T-cell (primary cell): Measurements from ENCODE around the gene MTA3. TPM values are rescaled to one million over a fixed set of nuclear protein-coding genes. Genes with fewer than 3 reads are reported as not detected.

Experiments
- ATAC-seq, 4 experiments: fragments of 200-7000 bp in 3 of 4; fragments of 150-1000 bp in 1 of 4; cut with Tn5 transposase; replicated peaks in 1 of 4; 1 replicate in 3 of 4; 2 replicates in 1 of 4; pipeline ENCODE4 v1.10.0; 2021; ENCODE audit warnings: moderate library complexity in 3 of 4, mild to moderate bottlenecking in 2 of 4, moderate number of reproducible peaks in 1 of 4
- CTCF ChIA-PET, 2 donors: fragments of 300-600 bp; sonication (Branson Sonifier 250); formaldehyde crosslinking; loops; one replicate each; lab custom pipeline; 2022; ENCODE audit warnings: antibody characterized with exemption in 2 of 2; lab: Charles Lee
- POLR2A ChIA-PET, 2 donors: fragments of 300-600 bp; sonication (Branson Sonifier 250); formaldehyde crosslinking; loops; one replicate each; lab custom pipeline; 2022; ENCODE audit warnings: antibody characterized with exemption in 2 of 2; lab: Charles Lee
- DNase-seq, 35 experiments: peaks; one replicate each; pipeline versions ENCODE4 v3.0.0 to v3.0.0-alpha.2; 2013 to 2023
- H3K27ac ChIP-seq: one replicate; pipeline ENCODE4 v1.5.1; 2013; ENCODE audit warnings: low read length
- H3K27me3 ChIP-seq, 2 experiments: replicated peaks in 1 of 2; 1 replicate in 1 of 2; 2 replicates in 1 of 2; pipeline versions ENCODE4 v1.6.1 to v1.7.0; 2013; ENCODE audit warnings: low read length in 1 of 2, mixed read lengths in 1 of 2; ENCODE audit not compliant: control insufficient read depth in 2 of 2, insufficient read depth in 2 of 2; ENCODE audit errors: extremely low read depth in 1 of 2
- H3K36me3 ChIP-seq, 2 donors: 1 replicate in 1 of 2; 2 replicates in 1 of 2; pipeline versions ENCODE4 v1.6.1 to v1.7.0; 2013; ENCODE audit warnings: low read length in 1 of 2; ENCODE audit not compliant: control insufficient read depth in 2 of 2, insufficient read depth in 1 of 2; ENCODE audit errors: extremely low read depth in 1 of 2
- H3K4me1 ChIP-seq, 2 experiments: 1 replicate in 1 of 2; 2 replicates in 1 of 2; pipeline versions ENCODE4 v1.6.1 to v1.7.0; 2013; ENCODE audit warnings: low read length in 2 of 2, mixed read lengths in 1 of 2; ENCODE audit not compliant: insufficient read depth in 2 of 2, control insufficient read depth in 1 of 2; ENCODE audit errors: extremely low read depth in 1 of 2
- H3K4me3 ChIP-seq, 2 donors: 1 replicate in 1 of 2; 2 replicates in 1 of 2; pipeline versions ENCODE4 v1.5.1 to v1.7.0; 2013; ENCODE audit warnings: mild to moderate bottlenecking in 2 of 2, low read length in 1 of 2, moderate library complexity in 1 of 2; ENCODE audit not compliant: control insufficient read depth in 1 of 2; ENCODE audit errors: extremely low read depth in 1 of 2
- H3K9me3 ChIP-seq: 2 replicates; pipeline ENCODE4 v1.7.0; 2013
- H3K27ac Mint-ChIP-seq, 2 donors: one replicate each; pipeline ENCODE4 v1.8.0; 2020 to 2021; ENCODE audit warnings: mild to moderate bottlenecking in 2 of 2, mixed read lengths in 2 of 2
- H3K27me3 Mint-ChIP-seq, 2 donors: one replicate each; pipeline ENCODE4 v1.8.0; 2021 to 2022; ENCODE audit warnings: mixed read lengths in 2 of 2
- H3K36me3 Mint-ChIP-seq: one replicate; pipeline ENCODE4 v1.8.0; 2021; ENCODE audit warnings: mixed read lengths
- H3K4me1 Mint-ChIP-seq, 3 donors: one replicate each; pipeline ENCODE4 v1.8.0; 2020 to 2022; ENCODE audit warnings: mixed read lengths in 3 of 3, mild to moderate bottlenecking in 1 of 3
- H3K4me3 Mint-ChIP-seq, 3 donors: one replicate each; pipeline ENCODE4 v1.8.0; 2020 to 2022; ENCODE audit warnings: mild to moderate bottlenecking in 3 of 3, mixed read lengths in 3 of 3, moderate library complexity in 3 of 3
- H3K9me3 Mint-ChIP-seq, 3 donors: one replicate each; pipeline ENCODE4 v1.8.0; 2020 to 2022; ENCODE audit warnings: mixed read lengths in 3 of 3
- WGBS: methylation state at CpG from one replicate; pipeline ENCODE4 v1.1.5; 2013; ENCODE audit warnings: missing lambda C conversion rate; ENCODE audit not compliant: insufficient coverage; 5-methylcytosine and 5-hydroxymethylcytosine counted together
- total RNA-seq, 35 experiments: library from RNA in 6 of 35; stranded (reverse) in 6 of 35; fragments of 120-200 nt in 1 of 35; gene quantifications; one replicate each; pipeline versions ENCODE4 v1.2.1 to v1.2.4 and lab custom pipeline; 2013 to 2026

MTA3 gene
- total RNA-seq, 5 donors from 2014 or later (not counting 1 experiment from before 2014, with no cell fraction given), result 20.9 to 42.4 (median 24.6) TPM

DNA sequence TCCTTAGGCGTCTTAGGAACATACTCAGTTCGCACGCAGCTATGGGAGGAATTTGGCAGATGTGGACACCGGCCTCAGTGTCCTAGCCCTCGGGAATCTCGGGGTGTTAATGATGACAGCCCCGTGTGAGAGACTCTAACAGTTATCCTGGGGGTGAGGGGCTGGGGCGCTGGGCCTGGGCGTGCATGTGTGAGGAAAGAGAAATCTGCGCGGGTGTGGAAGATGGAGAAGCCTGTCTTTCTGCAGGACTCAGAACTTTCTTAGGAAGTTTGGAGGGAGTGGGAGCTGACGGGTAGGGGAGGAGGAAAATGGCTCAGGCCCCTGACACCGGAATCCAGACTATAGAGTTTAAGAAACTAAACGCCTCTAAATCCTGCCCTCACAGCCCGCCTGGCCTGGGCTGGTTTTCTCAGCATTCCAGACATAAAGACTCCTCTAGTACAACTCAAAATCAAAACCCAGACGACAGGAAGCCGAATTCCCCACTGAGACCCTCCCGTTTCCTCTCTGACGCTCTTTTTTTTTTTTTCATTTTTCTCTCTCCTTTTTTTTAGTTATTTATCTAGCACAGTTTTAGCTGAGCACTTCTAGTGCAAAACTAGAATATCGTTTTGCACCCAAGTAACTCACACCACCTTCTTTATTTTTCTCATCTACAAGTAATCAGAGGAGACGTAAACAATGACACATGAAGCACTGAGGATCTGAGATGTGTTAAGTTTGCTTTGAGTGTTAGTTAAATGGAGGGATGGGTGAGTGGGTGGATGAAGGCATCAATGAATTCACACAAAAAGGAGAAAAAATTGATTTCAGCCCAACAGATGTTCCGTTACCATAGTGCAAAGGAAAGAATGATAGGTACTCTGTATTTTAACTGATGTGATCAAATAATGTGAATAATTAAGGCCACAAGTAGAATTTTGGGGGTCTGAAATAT, 225.2 kb downstream of the MTA3 start:
- H3K4me3 ChIP-seq, result peak overlapping the region; percentile 1 to 54
- H3K9me3 Mint-ChIP-seq, result no peaks in the 10 kb centered on the region
- H3K36me3 Mint-ChIP-seq, result no peaks in the 10 kb centered on the region
- H3K36me3 ChIP-seq, result no peaks in the 10 kb centered on the region
- peaks cover 15 to 44% of the 10 kb centered on the region in 2 donors for H3K27me3 Mint-ChIP-seq
- no peaks in the 10 kb centered on the region for H3K9me3 ChIP-seq
- ChIA-PET CTCF (no interaction called here), POLR2A (no interaction called here)
- H3K27ac ChIP-seq, result no peak overlapping the region
- 43% methylated on average over 17 of the region's 22 CpGs for WGBS
- peak overlapping the region in 1 of 2 donors; percentile 80 for H3K27ac Mint-ChIP-seq
- peaks cover 0 to 59% of the 10 kb centered on the region in 2 experiments for H3K27me3 ChIP-seq
- ATAC-seq (peak in 2 of 4 experiments; percentile 15 to 27), DNase-seq (no peak)
- H3K4me1 Mint-ChIP-seq, result peaks cover 28 to 35% (median 28%) of the 10 kb centered on the region in 3 donors
- peak overlapping the region; percentile 58 to 75 (median 68) for H3K4me3 Mint-ChIP-seq
- H3K4me1 ChIP-seq, result peaks cover 11 to 20% of the 10 kb centered on the region in 2 experiments

DNA sequence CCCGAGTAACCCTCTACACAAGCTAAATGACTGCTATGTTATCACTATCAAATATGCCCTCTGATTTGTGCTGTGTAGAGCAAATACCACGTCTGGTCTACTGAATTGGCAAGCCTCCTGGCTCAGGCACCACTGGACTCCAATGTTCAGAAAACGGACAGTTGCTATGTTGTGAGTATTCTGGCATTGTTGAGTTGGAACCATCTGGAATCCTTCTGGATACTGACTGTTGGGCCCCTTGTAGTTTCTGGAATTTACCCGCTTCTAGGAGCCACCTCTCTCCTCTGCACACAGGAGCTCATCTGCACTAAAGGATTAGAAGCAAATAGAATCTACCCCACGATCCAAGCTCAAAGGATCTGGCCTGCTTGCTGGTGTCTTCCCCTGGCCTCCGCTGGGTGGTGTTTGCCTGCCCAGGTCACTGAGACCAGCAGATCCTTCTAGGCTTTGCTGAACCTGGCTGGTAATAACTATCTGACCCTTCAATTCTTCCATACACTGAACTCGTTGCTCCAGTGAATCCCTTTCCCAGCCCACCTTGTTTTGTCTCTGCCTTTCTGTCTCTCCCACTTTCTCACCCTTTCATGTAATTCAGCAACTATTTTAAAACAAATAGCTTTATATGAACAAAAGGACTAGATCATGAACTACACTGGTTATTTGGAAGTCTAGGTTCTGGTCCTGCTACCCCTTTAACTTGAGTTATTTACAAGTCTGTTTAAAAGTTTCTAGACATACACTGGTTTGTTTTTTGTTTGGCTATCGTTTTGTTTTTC, 226.0 kb downstream of the MTA3 start:
- Histone ChIP-seq H3K4me1 (peaks cover 11 to 20% of the 10 kb centered on the region in 2 experiments), H3K36me3 (no peaks in the 10 kb centered on the region), H3K9me3 (no peaks in the 10 kb centered on the region), H3K27ac (no peak overlapping the region), H3K4me3 (no peak overlapping the region), H3K27me3 (peaks cover 0 to 50% of the 10 kb centered on the region in 2 experiments)
- WGBS, result 88% methylated on average over 6 of the region's 8 CpGs
- POLR2A ChIA-PET, result interaction anchor here (0.5 kb wide), 2 partner anchors 18 to 44 kb away, joined by 3 to 6 read pairs; no protein-coding TSS in a partner anchor
- no peak for ATAC-seq
- H3K4me1 Mint-ChIP-seq, result peaks cover 28 to 35% (median 28%) of the 10 kb centered on the region in 3 donors
- no peak for DNase-seq
- CTCF ChIA-PET, result interaction anchor here in 1 of 2 donors (0.7 to 1.4 kb wide), 2 partner anchors 19 to 1294 kb away, joined by 3 to 7 read pairs; no protein-coding TSS in a partner anchor
- no peaks in the 10 kb centered on the region for H3K9me3 Mint-ChIP-seq
- H3K27me3 Mint-ChIP-seq, result peaks cover 15 to 40% of the 10 kb centered on the region in 2 donors
- no peaks in the 10 kb centered on the region for H3K36me3 Mint-ChIP-seq
- H3K4me3 Mint-ChIP-seq, result peak overlapping the region in 1 of 3 donors; percentile 75
- no peak overlapping the region for H3K27ac Mint-ChIP-seq

DNA sequence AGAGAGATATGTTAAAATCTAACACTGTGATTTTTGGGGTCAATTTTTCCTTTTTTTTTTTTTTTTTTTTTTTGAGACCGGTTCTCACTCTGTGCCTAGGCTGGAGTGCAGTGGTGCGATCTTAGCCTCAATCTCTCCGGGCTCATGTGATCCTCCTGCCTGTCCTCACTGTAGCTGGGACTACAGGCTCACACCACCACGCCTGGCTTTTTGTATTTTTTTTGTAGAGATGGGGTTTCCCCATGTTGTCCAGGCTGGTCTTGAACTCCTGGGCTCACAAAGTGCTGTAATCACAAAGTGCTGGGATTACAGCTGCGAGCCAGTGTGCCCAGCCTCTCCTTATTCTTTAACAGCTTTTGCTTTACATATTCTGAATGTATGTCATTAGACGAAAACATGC, 226.8 kb downstream of the MTA3 start:
- Mint-ChIP-seq H3K27me3 (peaks cover 10 to 33% of the 10 kb centered on the region in 2 donors), H3K27ac (no peak overlapping the region), H3K4me3 (no peak overlapping the region), H3K36me3 (no peaks in the 10 kb centered on the region), H3K4me1 (peaks cover 28 to 35% (median 31%) of the 10 kb centered on the region in 3 donors), H3K9me3 (no peaks in the 10 kb centered on the region)
- CTCF ChIA-PET, result interaction anchor here in 1 of 2 donors (0.7 to 1.4 kb wide), 2 partner anchors 18 to 1293 kb away, joined by 3 to 7 read pairs; no protein-coding TSS in a partner anchor
- H3K4me3 ChIP-seq, result no peak overlapping the region
- WGBS, result no CpG with 5 or more reads among the region's 6 CpGs
- no peaks in the 10 kb centered on the region for H3K9me3 ChIP-seq
- POLR2A ChIA-PET, result no interaction called here
- peaks cover 13 to 21% of the 10 kb centered on the region in 2 experiments for H3K4me1 ChIP-seq
- peaks cover 0 to 42% of the 10 kb centered on the region in 2 experiments for H3K27me3 ChIP-seq
- no peaks in the 10 kb centered on the region for H3K36me3 ChIP-seq
- no peak for DNase-seq
- H3K27ac ChIP-seq, result no peak overlapping the region
- no peak for ATAC-seq

DNA sequence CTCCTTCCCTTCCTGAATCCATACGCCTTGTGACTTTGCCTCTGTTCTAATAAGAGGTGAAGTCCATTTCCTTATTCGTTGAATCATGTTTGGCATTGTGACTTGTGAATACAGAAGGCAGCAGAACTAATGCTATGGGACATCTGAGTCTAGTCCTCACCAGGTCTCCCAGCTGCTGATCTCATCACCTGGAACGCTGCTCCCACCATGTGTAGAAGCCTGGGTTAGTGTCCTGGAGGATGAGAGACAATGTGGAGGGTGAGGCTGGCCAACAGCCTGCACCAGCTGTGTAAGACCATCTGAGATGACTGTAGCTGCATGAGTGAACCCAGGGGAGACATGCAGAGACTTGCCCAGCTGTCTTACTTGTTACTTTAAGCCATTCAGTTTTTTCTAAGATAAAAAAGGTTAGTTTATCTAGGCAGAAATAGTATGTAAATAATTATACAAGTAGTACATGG, 227.4 kb downstream of the MTA3 start:
- Mint-ChIP-seq H3K27me3 (peaks cover 8 to 27% of the 10 kb centered on the region in 2 donors), H3K4me3 (no peak overlapping the region), H3K4me1 (peaks cover 33 to 41% (median 37%) of the 10 kb centered on the region in 3 donors), H3K36me3 (no peaks in the 10 kb centered on the region), H3K9me3 (no peaks in the 10 kb centered on the region), H3K27ac (no peak overlapping the region)
- CTCF ChIA-PET, result interaction anchor here in 1 of 2 donors (1.4 kb wide), 1 partner anchor 17 kb away, joined by 3 read pairs; no protein-coding TSS in a partner anchor
- Histone ChIP-seq H3K9me3 (no peaks in the 10 kb centered on the region), H3K36me3 (no peaks in the 10 kb centered on the region), H3K27me3 (peaks cover 0 to 37% of the 10 kb centered on the region in 2 experiments), H3K27ac (no peak overlapping the region), H3K4me1 (peaks cover 18 to 24% of the 10 kb centered on the region in 2 experiments), H3K4me3 (no peak overlapping the region)
- POLR2A ChIA-PET, result no interaction called here
- DNase-seq, result no peak
- no peak for ATAC-seq
- WGBS, result 90% methylated on average over 2 of the region's 3 CpGs

DNA sequence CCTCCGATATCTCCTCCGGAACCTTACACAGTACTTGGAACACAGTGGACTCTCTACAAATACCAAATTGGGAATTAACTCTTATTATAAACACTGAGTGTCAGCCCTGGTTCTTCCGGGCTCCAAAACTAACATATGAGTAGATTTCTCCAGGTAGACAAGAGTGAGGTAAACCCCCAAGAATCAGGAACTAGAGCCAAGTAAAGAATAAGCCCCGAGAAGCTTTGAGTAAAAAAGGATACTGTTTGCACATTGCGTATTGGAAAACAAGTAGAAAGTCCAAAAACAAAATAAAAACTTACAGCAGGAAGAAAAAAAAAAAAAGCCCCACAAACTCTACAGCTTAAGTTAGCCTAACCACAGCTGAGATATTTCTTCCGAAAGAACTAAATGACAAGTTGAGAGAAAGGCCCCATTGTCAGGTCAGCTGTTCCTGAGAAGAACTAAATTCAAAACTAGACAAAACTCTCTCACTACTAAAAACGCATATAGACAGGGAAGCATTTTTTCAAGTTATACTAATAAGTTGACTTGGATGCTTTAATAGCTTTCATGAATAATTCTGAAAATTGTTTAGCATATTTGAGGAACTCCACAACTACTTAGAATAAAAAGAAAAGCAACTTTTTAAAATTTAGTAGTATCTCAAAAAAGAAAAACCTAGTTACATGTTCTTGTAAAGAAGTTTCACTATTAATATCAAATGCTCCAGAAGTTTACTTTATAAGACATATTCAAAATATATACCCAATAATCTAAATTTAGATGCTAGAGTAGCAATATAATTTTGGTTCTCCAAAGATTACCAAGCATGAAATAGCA, 228.2 kb downstream of the MTA3 start:
- H3K9me3 ChIP-seq, result no peaks in the 10 kb centered on the region
- no peak for ATAC-seq
- H3K4me3 Mint-ChIP-seq, result no peak overlapping the region
- H3K27me3 ChIP-seq, result peaks cover 0 to 36% of the 10 kb centered on the region in 2 experiments
- no peaks in the 10 kb centered on the region for H3K9me3 Mint-ChIP-seq
- H3K4me3 ChIP-seq, result no peak overlapping the region
- peaks cover 22 to 27% of the 10 kb centered on the region in 2 experiments for H3K4me1 ChIP-seq
- DNase-seq, result no peak
- peaks cover under 1 to 24% of the 10 kb centered on the region in 2 donors for H3K27me3 Mint-ChIP-seq
- no CpG with 5 or more reads among the region's 7 CpGs for WGBS
- H3K27ac ChIP-seq, result no peak overlapping the region
- H3K4me1 Mint-ChIP-seq, result peaks cover 27 to 42% (median 37%) of the 10 kb centered on the region in 3 donors
- ChIA-PET POLR2A (no interaction called here), CTCF (no interaction called here)
- no peaks in the 10 kb centered on the region for H3K36me3 ChIP-seq
- no peaks in the 10 kb centered on the region for H3K36me3 Mint-ChIP-seq
- peak overlapping the region in 1 of 2 donors; percentile 26 for H3K27ac Mint-ChIP-seq
